HepG2 (cell line): ENCODE measurements around the gene CNTNAP1. TPM values are rescaled to one million over a fixed set of nuclear protein-coding genes. Genes with fewer than 3 reads are reported as not detected.
A peak's percentile ranks its signal among the peaks of the same experiment; 100 is the strongest.

Experiments used
- AHR ChIP-seq: IDR thresholded peaks from 2 replicates; pipeline ENCODE4 v1.6.1; 2018; ENCODE audit warnings: missing genetic modification reagents, missing compliant biosample characterization
- CAMTA2 ChIP-seq: sonication (generic); formaldehyde crosslinking; IDR thresholded peaks from 2 replicates; pipeline ENCODE4 v1.4.0; 2020; ENCODE audit warnings: mild to moderate bottlenecking, missing genetic modification reagents, borderline replicate concordance
- FOXA3 ChIP-seq: IDR thresholded peaks from 2 replicates; pipeline ENCODE4 v1.6.1; 2016; ENCODE audit warnings: missing genetic modification reagents, missing compliant biosample characterization
- HIVEP1 ChIP-seq: sonication (generic); formaldehyde crosslinking; IDR thresholded peaks from 2 replicates; pipeline ENCODE4 v1.4.0; 2020; ENCODE audit warnings: mild to moderate bottlenecking, missing genetic modification reagents
- HNRNPLL ChIP-seq: fragments of 200-400 bp; formaldehyde crosslinking; IDR thresholded peaks from 2 replicates; pipeline ENCODE4 v1.6.1; 2017; ENCODE audit warnings: mild to moderate bottlenecking, low read depth, low read length; ENCODE audit not compliant: poor library complexity, severe bottlenecking
- JARID2 ChIP-seq: sonication (generic); formaldehyde crosslinking; IDR thresholded peaks from 2 replicates; pipeline ENCODE4 v1.8.1; 2023; ENCODE audit warnings: missing genetic modification reagents, inconsistent platforms; ENCODE audit not compliant: insufficient replicate concordance
- ZBTB38 ChIP-seq: sonication (generic); formaldehyde crosslinking; IDR thresholded peaks from 2 replicates; pipeline ENCODE4 v1.5.1; 2020; ENCODE audit warnings: mild to moderate bottlenecking, missing genetic modification reagents
- ZNF343 ChIP-seq: sonication (generic); formaldehyde crosslinking; IDR thresholded peaks from 2 replicates; pipeline ENCODE4 v1.4.0; 2020; ENCODE audit warnings: mild to moderate bottlenecking, missing genetic modification reagents
- ZNF564 ChIP-seq: sonication (generic); formaldehyde crosslinking; IDR thresholded peaks from 2 replicates; pipeline ENCODE4 v1.8.1; 2023; ENCODE audit warnings: mild to moderate bottlenecking, missing genetic modification reagents
- ZSCAN21 ChIP-seq: sonication (generic); formaldehyde crosslinking; IDR thresholded peaks from 2 replicates; pipeline ENCODE4 v1.8.0; 2022; ENCODE audit warnings: mild to moderate bottlenecking, missing genetic modification reagents, moderate library complexity, borderline replicate concordance
- ZSCAN25 ChIP-seq: sonication (generic); formaldehyde crosslinking; IDR thresholded peaks from 2 replicates; pipeline ENCODE4 v1.8.0; 2022; ENCODE audit warnings: mild to moderate bottlenecking, missing genetic modification reagents
- polyA plus RNA-seq, 8 experiments: library from polyadenylated mRNA; depleted of rRNA in 3 of 8; stranded (reverse) in 7 of 8; unstranded in 1 of 8; fragments of >200 nt; fragmentation: Illumina TruSeq in 4 of 8; extraction: Trizol in 4 of 8; gene quantifications; 2 replicates each; pipeline versions ENCODE4 v1.2.1 to v1.2.3, GENCODE V29; 2011 to 2016; ENCODE audit warnings: low read depth in 4 of 8, missing spikeins in 1 of 8, mixed read lengths in 1 of 8; ENCODE audit not compliant: insufficient read depth in 1 of 8
- total RNA-seq, 5 experiments: library from RNA; depleted of rRNA; stranded (reverse); fragments of >200 nt; fragmentation: Illumina TruSeq; extraction: Trizol; gene quantifications; 2 replicates each; pipeline ENCODE4 v1.2.3, GENCODE V29; 2016; ENCODE audit warnings: low read depth in 1 of 5
- TF ChIP-seq, protein P1 (sequence below): sonication (generic); formaldehyde crosslinking; IDR thresholded peaks from 2 replicates; pipeline ENCODE4 v1.9.0; 2022; ENCODE audit warnings: missing genetic modification reagents, mild to moderate bottlenecking, borderline replicate concordance
- TF ChIP-seq, protein P2 (sequence below): sonication (generic); formaldehyde crosslinking; IDR thresholded peaks from 2 replicates; pipeline ENCODE4 v1.4.0; 2020; ENCODE audit warnings: missing genetic modification reagents
- TF ChIP-seq, protein P3 (sequence below): sonication (generic); formaldehyde crosslinking; IDR thresholded peaks from 2 replicates; pipeline ENCODE4 v1.4.0; 2020; ENCODE audit warnings: mild to moderate bottlenecking, missing genetic modification reagents
- TF ChIP-seq, protein P4 (sequence below): sonication (generic); formaldehyde crosslinking; IDR thresholded peaks from 2 replicates; pipeline ENCODE4 v1.5.1; 2020; ENCODE audit warnings: mild to moderate bottlenecking, missing genetic modification reagents, moderate library complexity

Gene CNTNAP1
- total and polyA plus RNA-seq, 2 of the 13 experiments (the other 11 are each of a cell fraction or from before 2014, with no cell fraction given): 4.5 to 7.7 TPM

GRCh38 chr17:42682722-42683403 lies 532 bp downstream of the CNTNAP1 start (continued):
- TF ChIP-seq, protein P1, sequence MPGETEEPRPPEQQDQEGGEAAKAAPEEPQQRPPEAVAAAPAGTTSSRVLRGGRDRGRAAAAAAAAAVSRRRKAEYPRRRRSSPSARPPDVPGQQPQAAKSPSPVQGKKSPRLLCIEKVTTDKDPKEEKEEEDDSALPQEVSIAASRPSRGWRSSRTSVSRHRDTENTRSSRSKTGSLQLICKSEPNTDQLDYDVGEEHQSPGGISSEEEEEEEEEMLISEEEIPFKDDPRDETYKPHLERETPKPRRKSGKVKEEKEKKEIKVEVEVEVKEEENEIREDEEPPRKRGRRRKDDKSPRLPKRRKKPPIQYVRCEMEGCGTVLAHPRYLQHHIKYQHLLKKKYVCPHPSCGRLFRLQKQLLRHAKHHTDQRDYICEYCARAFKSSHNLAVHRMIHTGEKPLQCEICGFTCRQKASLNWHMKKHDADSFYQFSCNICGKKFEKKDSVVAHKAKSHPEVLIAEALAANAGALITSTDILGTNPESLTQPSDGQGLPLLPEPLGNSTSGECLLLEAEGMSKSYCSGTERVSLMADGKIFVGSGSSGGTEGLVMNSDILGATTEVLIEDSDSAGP: peak; percentile 91; the same call in 1 of the 2 replicates
- TF ChIP-seq, protein P2, sequence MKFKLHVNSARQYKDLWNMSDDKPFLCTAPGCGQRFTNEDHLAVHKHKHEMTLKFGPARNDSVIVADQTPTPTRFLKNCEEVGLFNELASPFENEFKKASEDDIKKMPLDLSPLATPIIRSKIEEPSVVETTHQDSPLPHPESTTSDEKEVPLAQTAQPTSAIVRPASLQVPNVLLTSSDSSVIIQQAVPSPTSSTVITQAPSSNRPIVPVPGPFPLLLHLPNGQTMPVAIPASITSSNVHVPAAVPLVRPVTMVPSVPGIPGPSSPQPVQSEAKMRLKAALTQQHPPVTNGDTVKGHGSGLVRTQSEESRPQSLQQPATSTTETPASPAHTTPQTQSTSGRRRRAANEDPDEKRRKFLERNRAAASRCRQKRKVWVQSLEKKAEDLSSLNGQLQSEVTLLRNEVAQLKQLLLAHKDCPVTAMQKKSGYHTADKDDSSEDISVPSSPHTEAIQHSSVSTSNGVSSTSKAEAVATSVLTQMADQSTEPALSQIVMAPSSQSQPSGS (CRISPR knock-in tag): no peak; the same call in 1 of the 2 replicates
- 0 out of 2 replicates have a peak, but pooled peaks have one; percentile 12 for TF ChIP-seq ZBTB38
- no peak for TF ChIP-seq ZNF343 (CRISPR knock-in tag)
- TF ChIP-seq HNRNPLL: peak; percentile 33
- TF ChIP-seq, protein P3, sequence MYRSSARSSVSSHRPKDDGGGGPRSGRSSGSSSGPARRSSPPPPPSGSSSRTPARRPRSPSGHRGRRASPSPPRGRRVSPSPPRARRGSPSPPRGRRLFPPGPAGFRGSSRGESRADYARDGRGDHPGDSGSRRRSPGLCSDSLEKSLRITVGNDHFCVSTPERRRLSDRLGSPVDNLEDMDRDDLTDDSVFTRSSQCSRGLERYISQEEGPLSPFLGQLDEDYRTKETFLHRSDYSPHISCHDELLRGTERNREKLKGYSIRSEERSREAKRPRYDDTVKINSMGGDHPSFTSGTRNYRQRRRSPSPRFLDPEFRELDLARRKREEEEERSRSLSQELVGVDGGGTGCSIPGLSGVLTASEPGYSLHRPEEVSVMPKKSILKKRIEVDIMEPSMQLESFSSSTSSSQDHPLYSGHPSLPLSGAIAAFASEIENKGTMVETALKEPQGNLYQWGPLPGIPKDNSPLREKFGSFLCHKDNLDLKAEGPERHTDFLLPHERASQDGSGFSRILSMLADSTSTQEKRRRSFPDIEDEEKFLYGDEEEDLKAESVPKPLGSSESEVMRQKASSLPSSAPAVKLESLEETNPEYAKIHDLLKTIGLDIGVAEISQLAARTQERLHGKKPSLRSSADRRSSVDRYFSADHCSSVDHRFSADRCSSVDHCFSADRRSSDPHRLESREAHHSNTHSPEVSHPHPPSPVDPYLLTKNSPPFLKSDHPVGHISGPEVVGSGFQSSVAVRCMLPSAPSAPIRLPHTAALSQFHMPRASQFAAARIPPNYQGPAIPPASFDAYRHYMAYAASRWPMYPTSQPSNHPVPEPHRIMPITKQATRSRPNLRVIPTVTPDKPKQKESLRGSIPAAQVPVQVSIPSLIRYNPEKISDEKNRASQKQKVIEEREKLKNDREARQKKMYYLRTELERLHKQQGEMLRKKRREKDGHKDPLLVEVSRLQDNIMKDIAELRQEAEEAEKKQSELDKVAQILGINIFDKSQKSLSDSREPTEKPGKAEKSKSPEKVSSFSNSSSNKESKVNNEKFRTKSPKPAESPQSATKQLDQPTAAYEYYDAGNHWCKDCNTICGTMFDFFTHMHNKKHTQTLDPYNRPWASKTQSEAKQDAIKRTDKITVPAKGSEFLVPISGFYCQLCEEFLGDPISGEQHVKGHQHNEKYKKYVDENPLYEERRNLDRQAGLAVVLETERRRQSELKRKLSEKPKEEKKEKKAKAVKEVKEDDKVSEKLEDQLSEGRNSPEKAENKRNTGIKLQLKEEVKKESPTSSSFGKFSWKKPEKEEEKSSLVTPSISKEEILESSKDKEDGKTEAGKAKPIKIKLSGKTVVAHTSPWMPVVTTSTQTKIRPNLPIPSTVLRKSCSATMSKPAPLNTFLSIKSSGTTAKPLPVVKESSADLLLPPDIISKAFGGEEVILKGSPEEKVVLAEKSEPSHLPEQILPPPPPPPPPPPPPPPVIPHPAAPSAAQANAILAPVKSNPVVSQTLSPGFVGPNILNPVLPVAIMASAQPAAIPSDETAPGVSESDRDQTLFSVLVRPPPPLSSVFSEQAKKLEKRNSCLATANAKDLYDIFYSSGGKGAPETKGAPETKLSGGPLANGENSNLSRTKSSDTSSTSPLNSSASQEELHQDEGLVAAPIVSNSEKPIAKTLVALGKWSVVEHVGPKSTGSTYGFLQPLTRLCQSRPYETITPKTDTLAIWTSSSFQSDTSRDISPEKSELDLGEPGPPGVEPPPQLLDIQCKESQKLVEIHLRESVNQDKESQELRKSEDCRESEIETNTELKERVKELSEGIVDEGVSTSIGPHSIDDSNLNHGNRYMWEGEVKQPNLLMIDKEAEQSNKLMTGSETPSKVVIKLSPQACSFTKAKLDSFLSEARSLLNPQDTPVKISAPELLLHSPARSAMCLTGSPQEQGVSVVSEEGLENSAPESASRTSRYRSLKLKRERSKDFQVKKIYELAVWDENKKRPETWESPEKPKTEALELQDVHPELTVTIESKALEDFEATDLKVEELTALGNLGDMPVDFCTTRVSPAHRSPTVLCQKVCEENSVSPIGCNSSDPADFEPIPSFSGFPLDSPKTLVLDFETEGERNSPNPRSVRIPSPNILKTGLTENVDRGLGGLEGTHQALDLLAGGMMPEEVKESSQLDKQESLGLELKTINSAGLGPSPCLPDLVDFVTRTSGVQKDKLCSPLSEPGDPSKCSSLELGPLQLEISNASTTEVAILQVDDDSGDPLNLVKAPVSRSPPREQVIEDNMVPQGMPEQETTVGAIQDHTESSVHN (CRISPR knock-in tag): 0 out of 2 replicates have a peak, but pooled peaks have one; percentile 70
- peak; percentile 28 for TF ChIP-seq JARID2 (CRISPR knock-in tag)
- TF ChIP-seq AHR (CRISPR knock-in tag): 0 out of 2 replicates have a peak, but pooled peaks have one; percentile 47
- TF ChIP-seq, protein P4, sequence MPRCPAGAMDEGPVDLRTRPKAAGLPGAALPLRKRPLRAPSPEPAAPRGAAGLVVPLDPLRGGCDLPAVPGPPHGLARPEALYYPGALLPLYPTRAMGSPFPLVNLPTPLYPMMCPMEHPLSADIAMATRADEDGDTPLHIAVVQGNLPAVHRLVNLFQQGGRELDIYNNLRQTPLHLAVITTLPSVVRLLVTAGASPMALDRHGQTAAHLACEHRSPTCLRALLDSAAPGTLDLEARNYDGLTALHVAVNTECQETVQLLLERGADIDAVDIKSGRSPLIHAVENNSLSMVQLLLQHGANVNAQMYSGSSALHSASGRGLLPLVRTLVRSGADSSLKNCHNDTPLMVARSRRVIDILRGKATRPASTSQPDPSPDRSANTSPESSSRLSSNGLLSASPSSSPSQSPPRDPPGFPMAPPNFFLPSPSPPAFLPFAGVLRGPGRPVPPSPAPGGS (CRISPR knock-in tag): 0 out of 2 replicates have a peak, but pooled peaks have one; percentile 58
- peak; percentile 97 for TF ChIP-seq ZSCAN25 (CRISPR knock-in tag)
- TF ChIP-seq FOXA3 (CRISPR knock-in tag): no peak
- peak; percentile 74; the same call in 1 of the 2 replicates for TF ChIP-seq HIVEP1
- TF ChIP-seq ZNF564 (CRISPR knock-in tag): peak; percentile 19; the same call in 1 of the 2 replicates
- peak; percentile 88 for TF ChIP-seq ZSCAN21 (CRISPR knock-in tag)
- TF ChIP-seq CAMTA2: peak; percentile 76; the same call in 1 of the 2 replicates
